Stimulated activated CD4-positive, alpha-beta T cell treated with anti-CD3 and anti-CD28 coated beads, TNF-alpha, amount 100 ng/mL, for 48 hours (primary cell): ENCODE measurements around the gene MEOX1.
"Not testable (repeated sequence)": the region's sequence is repeated elsewhere in the genome, so short reads cannot be mapped to it uniquely, and the experiment has no call there.

Experiments
- DNase-seq, 3 donors: peaks; one replicate each; pipeline ENCODE4 v3.0.0-alpha.2; 2020; ENCODE audit warnings: low read depth in 3 of 3

MEOX1 gene

DNA sequence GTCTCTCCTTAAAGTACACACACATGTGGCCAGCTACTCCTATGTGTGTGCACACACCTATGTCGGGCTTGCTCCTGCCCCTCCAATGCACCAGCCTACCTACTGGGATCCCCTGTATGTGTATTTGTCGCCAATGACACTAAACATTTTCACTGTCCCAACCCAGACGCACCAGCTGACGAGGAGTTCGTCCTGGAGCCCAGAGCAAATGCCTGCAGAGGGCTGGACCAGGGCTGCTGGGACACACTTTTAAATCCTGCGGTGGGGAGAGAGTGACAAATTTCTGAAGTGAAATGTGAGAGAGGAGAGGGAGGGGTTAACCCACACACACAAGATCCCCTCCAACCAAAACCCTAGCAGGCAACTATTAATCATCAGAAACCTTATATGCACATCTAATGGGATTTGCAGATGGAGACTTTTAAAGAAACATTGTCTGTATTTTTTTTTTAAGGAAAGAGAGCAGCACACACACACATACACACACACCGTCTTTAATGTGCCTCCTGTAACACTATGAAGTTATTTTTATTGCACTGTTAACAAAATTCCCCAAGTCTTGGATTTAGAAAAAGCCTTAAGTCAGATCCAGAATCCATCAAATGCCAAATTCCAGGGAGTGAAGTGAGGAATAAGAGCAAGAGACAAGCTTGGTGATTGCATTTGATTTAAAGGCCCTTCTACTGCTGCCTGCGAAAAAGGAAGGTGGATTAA lies at the start of gene MEOX1:
MEOX1 (minus strand) TSS at position 224 of the 714 bp plus-strand sequence. CDS start 388 bp downstream, outside the sequence.
- peak; percentile 19 to 33 (median 23) for DNase-seq

DNA sequence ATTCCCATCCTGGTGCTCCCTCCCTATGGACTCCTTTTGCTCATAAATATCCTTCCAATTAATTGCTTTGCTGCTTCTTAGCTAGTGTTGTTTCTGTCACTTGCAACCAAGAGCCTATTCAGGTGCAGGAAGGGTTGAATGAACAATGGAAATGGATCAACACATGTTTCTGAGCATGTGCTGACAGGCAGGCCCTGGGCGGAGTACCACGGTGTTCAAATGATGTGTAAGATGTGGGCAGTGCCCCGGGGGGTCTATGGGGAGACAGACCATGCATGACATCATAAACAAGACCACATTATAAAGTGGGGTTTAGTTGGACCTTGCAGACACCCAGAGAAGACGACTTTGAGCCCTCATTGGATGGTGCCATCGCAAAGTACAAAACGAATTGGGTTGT lies 48.4 kb upstream of the MEOX1 start:
- DNase-seq, result no peak

DNA sequence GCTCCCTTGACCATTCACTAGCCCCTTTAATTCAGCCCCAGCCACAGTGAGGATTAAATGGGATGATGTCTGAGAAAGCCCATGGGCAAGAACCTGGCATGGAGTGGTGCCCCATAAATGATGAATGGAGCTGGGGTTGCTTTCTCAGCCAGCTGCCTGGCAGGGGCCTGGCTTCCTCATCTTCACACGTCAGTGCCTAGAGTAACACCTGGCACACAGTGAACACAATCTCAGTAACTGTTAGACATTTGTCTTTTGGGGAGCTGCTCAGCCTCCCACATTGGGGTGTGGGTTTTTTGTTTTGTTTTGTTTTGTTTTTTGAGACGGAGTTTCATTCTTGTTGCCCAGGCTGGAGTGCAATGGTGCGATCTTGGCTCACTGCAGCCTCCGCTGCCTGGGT lies 47.5 kb upstream of the MEOX1 start:
- DNase-seq, result no peak

DNA sequence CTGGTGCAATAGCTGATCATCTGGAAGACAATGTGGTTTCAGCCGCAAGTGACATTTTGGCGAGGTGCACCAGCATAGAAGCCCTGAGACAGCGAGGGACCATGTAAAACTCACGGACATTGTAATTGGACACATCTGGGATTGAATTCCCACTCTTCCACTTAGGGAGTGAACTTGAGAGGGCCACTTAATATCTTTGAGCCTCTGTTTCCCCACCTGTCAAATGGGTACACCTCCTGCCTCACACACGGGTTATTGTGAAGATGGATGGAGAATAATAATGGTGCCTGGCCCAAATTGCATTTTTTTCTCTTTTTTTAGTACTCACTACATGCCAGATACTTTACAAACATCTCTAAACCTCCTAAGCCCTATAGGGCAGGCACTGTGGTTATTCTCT lies 45.5 kb upstream of the MEOX1 start:
- DNase-seq, result no peak

DNA sequence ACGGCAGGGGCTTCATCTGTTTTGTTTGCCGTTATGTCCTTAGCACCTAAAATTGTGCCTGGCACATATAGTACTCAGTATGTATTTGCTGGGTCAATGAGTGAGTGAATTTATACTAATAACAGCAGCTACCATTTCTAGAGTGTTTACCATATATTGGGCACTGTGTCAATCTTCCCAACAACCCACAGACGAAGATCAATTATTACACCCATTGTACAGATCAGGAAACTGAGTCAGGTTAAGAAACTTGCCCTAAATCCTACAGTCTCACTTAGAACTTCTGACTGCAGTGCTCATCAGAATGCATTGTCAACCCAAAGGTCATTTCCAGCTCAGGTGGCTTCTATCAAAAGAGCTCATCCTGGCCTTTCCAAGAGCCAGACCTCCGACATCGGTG lies 44.5 kb upstream of the MEOX1 start:
- no peak for DNase-seq

DNA sequence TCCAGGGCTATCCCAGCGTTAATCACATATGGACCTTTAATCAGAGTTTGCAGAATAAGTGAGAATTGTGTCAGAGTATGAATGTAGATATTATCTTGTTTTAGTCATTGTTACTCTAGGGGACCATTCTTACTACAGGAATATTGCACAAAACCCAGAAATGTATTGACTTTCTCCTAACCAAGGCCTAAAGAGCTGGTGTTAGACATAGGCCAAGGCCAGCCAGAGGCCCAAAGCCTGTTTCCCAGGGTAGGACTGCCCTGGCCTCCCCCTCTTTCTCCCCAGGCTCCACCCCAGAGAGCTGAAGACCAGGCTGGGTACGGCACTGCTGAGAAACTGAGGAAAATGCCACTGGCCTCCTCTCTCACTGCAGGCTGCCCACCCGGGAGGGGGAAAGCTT lies 41.9 kb upstream of the MEOX1 start:
- DNase-seq, result no peak

DNA sequence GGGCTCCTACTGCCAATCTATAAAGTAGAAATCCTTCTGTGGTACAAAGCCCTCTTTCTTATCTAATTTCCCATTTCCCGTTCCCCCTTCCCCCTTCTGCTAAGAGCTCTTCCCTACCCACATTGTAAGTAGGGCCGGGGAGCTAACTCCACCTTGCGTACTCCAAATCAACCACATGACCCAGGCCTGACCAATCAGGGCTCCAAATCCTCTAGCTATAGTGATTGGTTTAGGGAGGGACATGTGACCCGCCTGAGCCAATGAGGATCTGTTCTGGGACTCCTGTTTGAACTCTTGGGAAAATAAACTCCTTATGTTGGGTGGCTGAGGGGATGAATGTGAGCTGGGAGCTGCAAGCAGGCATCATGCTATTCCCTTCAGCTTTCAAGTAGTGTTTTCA lies 40.9 kb upstream of the MEOX1 start:
- peak in 1 of 3 donors; percentile 10 for DNase-seq

DNA sequence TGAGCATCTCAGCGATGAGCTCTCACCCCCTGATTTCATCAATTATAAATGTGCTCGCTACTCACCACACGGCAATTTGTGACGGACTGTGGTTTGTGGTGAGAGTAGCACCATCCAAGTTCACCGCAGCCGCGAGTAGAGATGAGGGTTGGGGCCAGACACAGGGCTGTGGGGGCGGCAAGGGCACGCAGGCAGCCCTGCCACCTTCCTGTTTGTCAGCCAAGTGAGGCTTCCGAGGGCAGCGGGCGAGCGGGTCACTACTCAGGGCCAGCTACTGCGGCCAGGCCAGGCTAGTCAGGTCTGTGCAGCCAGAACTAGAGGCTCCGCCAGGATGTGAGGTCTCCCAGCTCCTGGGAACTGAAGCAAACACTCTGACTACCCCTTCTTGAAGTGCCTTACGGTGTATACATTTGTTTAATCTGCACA lies 39.6 kb upstream of the MEOX1 start:
- peak in 2 of 3 donors; percentile 36 to 46 for DNase-seq

DNA sequence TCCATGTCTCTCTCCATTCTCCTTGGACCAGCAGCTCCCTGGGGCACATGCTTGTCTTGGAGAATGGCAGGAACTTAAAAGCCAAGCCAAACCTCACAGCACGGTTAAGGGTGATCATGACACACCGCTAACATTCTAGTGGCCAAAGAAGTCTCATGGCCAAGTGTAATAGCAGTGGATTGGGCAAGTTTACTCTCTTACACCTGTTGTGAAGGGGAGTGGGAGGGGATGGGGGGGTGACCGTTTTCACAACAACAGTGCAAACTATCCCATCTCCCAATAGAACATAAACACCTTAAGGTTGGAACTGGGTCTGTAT lies 37.7 kb upstream of the MEOX1 start:
- DNase-seq, result no peak

DNA sequence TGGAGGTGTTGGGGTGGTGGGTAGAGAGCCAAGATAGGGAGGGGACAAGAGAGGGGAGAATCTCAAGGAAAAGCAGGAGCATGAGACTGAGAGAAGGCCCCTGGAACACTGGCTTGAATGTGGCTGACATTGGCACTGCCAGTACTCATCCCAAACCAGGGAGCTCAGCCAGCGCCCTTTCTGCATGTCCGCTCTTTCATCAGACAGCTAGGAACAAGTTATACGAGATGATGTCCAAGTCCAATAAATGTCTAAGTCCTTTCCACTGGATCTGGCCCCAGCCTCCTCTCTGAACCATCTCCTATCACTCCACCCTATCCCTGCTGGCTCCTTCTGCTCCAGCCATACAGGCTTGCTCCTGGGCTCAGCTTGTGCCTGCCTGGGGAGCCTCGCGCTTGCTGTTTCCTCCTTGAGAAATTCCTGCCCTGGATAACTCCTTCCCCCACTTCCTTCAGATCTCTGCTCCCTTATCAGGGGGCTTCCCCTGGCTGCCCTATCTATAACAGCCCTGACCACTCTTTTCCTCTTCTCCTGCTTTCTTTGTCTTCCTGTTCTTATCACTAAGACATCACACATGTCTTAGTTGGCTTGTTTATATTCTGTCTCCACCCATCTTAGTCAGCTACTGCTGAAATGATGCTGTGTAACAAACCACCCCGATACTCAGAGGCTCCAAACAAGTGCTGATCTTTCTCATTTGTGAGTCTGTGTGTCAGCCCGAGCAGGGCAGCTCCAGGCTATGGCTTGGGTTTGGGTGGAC lies 37.1 kb upstream of the MEOX1 start:
- DNase-seq, result no peak

DNA sequence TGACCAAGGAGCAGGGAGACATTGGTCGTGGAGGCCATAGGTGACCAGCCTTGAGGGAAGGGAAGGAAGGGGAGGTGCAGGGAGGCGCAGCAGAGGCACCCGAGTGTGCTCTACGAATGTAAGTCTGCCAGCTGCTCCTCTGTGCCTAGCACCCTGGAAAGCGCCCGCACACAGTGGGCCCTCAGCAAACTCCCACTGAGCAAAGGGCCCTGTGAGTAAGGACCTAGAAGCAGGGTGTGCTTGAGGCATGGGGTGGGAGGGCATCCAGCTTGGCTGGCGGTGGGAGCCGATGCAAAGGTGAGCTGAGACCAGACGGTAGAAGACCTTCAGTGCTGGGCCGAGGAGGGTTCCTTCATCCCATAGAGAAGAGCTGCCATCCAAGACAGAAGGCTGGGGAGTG lies 36.2 kb upstream of the MEOX1 start:
- DNase-seq, result no peak

DNA sequence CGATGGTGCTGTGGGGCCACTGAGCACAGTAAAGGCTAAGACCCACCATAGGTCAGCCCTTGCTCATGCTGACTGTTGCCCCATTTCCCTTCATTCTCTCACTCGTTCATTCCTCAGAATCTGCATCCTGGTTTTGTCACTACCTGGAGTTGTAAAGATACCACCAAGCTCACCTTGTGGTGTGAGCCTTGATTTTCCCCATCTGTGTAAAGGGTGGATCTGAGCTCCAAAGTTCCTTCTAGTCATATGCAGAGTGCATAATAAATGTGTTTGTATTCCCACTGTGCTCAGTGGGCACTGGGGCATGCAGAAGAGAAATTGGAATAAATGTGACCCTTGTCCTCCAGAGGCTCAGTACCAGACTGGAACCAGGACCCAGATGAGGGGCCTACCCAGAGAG lies 35.2 kb upstream of the MEOX1 start:
- no peak for DNase-seq

DNA sequence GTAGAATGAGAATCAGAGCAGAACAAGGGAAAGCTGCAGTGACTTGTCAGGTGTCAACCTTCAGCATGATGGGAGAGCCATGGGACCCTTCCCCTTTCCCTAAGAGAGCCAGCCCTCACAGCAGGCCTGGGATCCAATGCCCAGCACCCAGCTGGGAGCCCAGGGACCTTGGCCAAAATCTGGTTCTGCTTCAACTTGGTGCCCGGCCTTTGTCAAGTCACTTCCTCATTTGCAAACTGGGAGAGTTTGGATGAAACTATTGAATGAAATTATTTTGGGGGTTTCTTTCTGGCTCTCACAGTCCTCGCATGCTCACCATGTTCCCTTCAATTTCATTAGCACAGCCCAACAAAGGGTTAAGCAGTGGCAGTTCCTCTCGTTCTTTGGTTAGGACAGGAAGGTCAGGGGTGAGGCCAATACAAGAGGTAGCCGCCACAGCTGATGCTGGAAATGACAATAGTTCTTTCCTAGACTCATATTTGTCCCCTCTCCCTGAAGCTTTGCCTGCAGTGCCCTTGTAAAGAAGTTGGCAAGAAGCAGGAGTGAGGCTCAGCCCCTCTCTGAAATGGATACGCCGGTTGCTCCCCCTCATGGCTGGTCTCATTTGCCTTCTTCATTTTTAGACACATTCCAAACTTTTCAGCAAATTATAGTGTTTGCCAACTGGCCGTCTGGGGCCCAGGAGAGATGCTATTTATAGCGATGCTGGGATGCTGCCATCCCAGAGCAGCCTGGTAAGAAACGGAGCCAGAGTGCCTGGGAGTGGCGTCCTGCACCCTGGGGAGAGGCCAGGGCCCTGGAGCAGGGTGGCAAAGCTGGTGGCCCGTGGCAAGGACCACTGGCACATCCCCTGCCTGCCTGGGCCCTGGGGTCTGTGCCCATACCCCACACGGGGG lies 34.5 kb upstream of the MEOX1 start:
- DNase-seq, result no peak

DNA sequence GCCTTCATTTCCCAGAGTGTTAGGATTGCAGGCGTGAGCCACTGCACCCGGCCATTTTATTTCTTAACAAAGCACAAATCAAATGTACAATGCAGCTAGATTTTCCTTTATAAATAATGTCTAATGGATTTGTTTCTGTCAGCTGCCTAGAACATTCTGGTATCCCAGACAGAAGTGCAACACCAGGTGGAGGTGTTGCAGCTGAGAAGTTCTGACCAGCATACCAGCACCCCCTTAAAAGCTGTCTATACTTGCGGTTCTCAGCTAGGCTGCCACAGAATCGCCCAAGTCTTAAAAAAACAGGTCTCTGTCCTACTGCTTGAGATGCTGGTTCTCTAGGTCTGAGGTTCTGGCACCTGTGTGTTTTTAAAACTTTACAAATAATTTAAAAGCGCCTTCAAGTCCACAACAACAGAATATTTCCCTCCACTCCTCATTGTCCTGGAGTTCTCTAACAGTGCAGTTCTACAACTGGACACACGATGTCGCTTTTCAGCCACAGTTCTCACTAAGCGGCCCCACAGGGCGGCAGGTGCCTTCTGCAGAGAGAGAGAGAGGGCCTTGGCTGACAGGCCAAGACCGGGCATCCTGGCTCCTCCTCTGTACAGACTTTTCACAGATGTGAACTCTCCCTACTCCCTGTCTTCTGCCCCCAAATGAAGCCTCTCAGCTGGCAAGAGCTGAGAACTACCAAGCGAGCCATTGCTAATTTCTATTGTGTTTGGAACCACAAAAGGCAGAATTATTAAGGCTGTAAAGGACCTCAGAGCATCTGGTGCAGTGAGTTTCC lies 32.6 kb upstream of the MEOX1 start:
- DNase-seq, result peak; percentile 57 to 63 (median 61)

DNA sequence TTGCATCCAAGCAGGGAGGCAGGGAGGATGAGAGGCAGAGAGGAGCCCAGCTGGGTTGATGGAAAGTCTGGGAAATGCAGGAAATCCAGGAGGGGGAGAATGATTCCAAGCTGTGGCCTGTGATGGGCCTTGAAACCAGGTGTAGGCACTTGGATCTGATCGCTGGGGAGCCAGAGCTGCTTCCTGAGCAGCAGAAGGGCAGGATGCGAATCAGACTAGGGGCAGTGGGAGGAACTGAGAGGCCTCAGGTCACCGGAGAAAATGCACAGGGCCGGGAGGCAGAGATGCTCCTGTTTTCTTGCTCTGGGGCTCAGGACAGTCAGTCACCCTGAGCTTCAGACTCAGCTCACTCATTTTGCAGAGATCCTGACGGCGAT lies 29.6 kb upstream of the MEOX1 start:
- DNase-seq, result no peak

DNA sequence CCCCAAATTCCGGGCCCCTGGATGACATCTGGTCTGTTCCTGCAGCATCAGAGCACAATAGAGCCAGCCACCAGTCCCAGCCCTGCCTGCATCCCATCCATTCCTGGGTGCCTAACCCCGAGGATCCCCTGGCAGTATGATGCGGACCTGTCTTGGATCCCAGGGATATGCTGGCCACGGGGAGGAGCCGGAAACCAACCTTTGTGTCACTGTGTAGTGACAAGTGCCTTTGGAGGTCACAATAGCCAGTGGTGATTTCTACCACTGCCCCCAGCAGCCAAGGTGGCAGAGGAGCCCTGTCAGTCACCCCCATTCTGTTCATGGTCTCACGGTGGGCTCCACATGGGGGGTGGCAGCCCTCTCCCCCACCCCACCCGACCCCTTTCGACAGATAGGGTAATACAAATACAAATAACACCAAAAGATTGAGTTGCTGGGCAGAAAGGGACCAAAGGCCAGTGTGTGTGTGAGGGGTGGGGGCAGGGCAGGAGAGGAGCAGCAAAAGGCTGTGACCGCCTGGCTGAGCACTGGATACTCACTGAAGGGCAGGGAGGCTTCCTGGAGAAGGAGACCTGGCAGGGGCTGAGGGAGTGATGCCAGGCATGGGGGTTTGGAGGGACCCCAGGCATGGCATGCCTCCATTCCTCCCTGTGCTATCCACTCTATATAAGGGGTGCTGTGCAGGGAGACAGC lies 29.0 kb upstream of the MEOX1 start:
- DNase-seq, result no peak

DNA sequence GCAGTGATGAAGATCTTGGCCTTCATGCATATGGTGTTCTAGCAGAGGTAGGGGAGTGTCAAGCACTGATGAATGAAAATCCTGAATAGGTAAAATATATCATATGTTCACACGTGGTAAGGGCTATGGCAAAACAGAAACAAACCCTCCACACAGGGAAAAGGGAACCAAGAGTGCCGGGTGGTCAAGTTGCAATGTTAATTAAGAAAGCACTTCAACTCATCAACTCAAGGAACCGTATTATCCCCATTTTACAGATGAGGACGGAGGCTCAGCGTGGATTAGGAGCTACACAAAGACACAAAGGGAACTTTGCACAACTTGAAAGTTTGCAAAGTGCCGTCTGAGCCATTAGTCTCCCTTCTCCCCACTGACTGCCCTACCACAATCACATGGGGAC lies 28.1 kb upstream of the MEOX1 start:
- DNase-seq, result no peak

DNA sequence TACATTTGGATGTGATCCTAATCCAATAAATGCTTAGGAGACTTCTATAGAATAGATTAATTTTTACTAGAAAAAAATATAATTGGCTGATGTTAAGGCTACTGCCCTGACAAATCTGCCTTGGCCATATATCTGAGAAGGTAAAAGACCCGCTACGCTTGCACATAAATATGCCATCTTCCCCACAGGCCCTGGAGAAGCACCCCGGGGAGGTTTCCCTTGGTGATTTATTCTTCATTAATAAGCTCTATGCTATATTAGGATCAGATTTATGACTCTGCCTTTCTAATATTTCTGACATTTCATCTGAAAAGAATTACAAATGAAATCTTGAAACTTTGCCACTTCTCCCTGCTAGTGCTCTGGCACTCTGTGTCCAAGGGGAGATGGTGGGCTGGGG lies 27.4 kb upstream of the MEOX1 start:
- no peak for DNase-seq

DNA sequence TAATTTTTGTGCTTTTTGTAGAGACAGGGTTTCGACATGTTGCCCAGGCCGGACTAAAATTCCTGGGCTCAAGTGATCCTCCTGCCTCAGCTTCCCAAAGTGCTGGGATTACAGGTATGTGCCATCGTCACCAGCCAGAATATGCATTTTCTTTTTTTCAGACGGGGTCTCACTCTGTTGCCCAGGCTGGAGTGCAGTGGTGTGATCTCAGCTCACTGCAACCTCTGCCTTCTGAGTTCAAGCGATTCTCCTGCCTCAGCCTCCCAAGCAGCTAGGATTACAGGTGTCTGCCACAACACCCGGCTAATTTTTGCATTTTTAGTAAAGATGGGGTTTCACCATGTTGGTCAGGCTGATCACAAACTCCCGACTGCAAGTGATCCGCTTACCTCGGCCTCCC lies 25.2 kb upstream of the MEOX1 start:
- DNase-seq, result not testable (repeated sequence)

DNA sequence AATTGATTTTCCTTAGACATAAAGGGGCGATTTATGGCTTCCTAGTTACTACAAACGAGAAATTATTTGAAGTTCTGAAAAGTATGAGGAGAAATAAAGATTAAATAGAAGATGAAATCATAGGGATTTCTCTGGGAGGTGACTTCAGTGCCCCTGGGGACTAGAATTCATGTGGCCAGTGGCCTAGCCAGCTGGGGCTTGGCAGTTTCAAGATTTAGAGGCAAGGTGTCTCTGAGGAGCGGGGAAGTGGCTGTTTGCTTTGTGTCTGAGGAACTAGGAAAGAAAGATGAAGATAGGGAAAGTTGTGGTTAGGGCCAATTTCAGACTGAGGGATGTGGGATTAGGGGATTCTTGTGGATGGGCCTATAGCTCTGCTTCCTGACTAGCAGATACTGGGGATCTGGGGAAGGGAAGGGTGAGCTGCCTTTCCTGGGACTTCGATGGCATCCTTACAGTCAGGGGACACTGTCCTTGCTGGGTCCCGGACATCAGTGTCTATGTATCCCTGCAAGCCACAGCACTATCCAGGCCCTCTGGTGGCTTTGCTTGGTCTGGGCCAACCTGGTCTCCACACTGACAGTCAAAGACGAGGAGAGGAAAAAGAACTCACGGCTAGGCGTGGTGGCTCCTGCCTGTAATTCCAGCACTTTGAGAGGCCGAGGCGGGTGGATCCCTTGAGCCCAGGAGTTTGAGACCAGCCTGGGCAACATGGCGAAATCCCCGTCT lies 22.4 kb upstream of the MEOX1 start:
- no peak for DNase-seq
